GM12892 (cell line): ENCODE measurements around the gene EMID1.

ENCODE experiments used
- POLR2A ChIP-seq: IDR thresholded peaks from 2 replicates; pipeline ENCODE4 v1.6.1; 2011; ENCODE audit warnings: low read depth, low read length, control low read depth
- POLR2AphosphoS5 ChIP-seq: IDR thresholded peaks from 2 replicates; pipeline ENCODE4 v1.6.1; 2011; ENCODE audit warnings: low read depth, low read length, control low read depth
- TAF1 ChIP-seq: IDR thresholded peaks from 2 replicates; pipeline ENCODE4 v1.6.1; 2011; ENCODE audit warnings: low read depth, mild to moderate bottlenecking, control low read depth, low read length, borderline replicate concordance

GRCh38 chr22:29207562-29208501 lies 2.1 kb downstream of the EMID1 start:
- TF ChIP-seq POLR2A (no peak), TAF1 (no peak), POLR2AphosphoS5 (no peak)
